ENCODE data around the gene AMPH. TPM values are rescaled to one million over a fixed set of nuclear protein-coding genes. Genes with fewer than 3 reads are reported as not detected.
A peak's percentile ranks its signal among the peaks of the same experiment; 100 is the strongest.

The AMPH gene
- total RNA-seq, 2 experiments from 2014 or later, result 0.07 TPM; not detected in 1

GRCh38 chr7:38432671-38433070 is 198.5 kb downstream of the AMPH start:
- H3K27me3 Mint-ChIP-seq (ENCODE audit: low read depth), result peaks cover 3% of the 10 kb centered on the region
- H3K36me3 Mint-ChIP-seq (ENCODE audit: low read depth), result no peaks in the 10 kb centered on the region
- no peak for DNase-seq
- intact Hi-C loops (cut with micrococcal nuclease), result no loop called here
- H3K27ac Mint-ChIP-seq, result no peak overlapping the region
- CTCF ChIA-PET, result interaction anchor here (0.6 kb wide), 1 partner anchor 26 kb away, joined by 3 read pairs; no protein-coding TSS in a partner anchor
- no peaks in the 10 kb centered on the region for H3K9me3 Mint-ChIP-seq
- H3K4me3 Mint-ChIP-seq, result no peak overlapping the region
- H3K4me1 Mint-ChIP-seq (ENCODE audit: low read depth), result peaks cover 20% of the 10 kb centered on the region

GRCh38 chr7:38432080-38432479 is 199.1 kb downstream of the AMPH start:
- no peak for DNase-seq
- H3K4me3 Mint-ChIP-seq, result no peak overlapping the region
- H3K4me1 Mint-ChIP-seq (ENCODE audit: low read depth), result peaks cover 26% of the 10 kb centered on the region
- H3K27ac Mint-ChIP-seq, result no peak overlapping the region
- H3K36me3 Mint-ChIP-seq (ENCODE audit: low read depth), result no peaks in the 10 kb centered on the region
- peaks cover 3% of the 10 kb centered on the region for H3K27me3 Mint-ChIP-seq (ENCODE audit: low read depth)
- intact Hi-C loops (cut with micrococcal nuclease), result no loop called here
- no peaks in the 10 kb centered on the region for H3K9me3 Mint-ChIP-seq
- CTCF ChIA-PET, result interaction anchor here (0.6 kb wide), 1 partner anchor 25 kb away, joined by 3 read pairs; no protein-coding TSS in a partner anchor

- intact Hi-C loops (cut with micrococcal nuclease), result no loop called here
- no peak overlapping the region for H3K4me3 Mint-ChIP-seq
Measured at GRCh38 chr7:38429057-38429456, 202.1 kb downstream of the AMPH start.

GRCh38 chr7:38428041-38428440 is 203.1 kb downstream of the AMPH start:
- H3K27me3 Mint-ChIP-seq (ENCODE audit: low read depth), result no peaks in the 10 kb centered on the region
- peaks cover 55% of the 10 kb centered on the region for H3K4me1 Mint-ChIP-seq (ENCODE audit: low read depth)
- CTCF ChIA-PET, result no interaction called here
- no peak overlapping the region for H3K4me3 Mint-ChIP-seq
- H3K9me3 Mint-ChIP-seq, result no peaks in the 10 kb centered on the region
- DNase-seq, result no peak
- H3K27ac Mint-ChIP-seq, result no peak overlapping the region
- intact Hi-C loops (cut with micrococcal nuclease), result no loop called here
- no peaks in the 10 kb centered on the region for H3K36me3 Mint-ChIP-seq (ENCODE audit: low read depth)

More at GRCh38 chr7:38429057-38429456, 202.1 kb downstream of the AMPH start:
- Mint-ChIP-seq H3K9me3 (no peaks in the 10 kb centered on the region), H3K36me3 (ENCODE audit: low read depth) (no peaks in the 10 kb centered on the region), H3K4me1 (ENCODE audit: low read depth) (peaks cover 54% of the 10 kb centered on the region), H3K27me3 (ENCODE audit: low read depth) (no peaks in the 10 kb centered on the region), H3K27ac (no peak overlapping the region)
- CTCF ChIA-PET, result no interaction called here
- DNase-seq, result no peak

GRCh38 chr7:38427279-38427955 is 203.8 kb downstream of the AMPH start:
- intact Hi-C loops (cut with micrococcal nuclease), result loop anchor here (2.0 kb wide), 1 partner anchor 255 kb away; no protein-coding TSS in a partner anchor
- no peaks in the 10 kb centered on the region for H3K36me3 Mint-ChIP-seq (ENCODE audit: low read depth)
- H3K4me3 Mint-ChIP-seq, result no peak overlapping the region
- CTCF ChIA-PET, result no interaction called here
- H3K27ac Mint-ChIP-seq, result no peak overlapping the region
- no peaks in the 10 kb centered on the region for H3K27me3 Mint-ChIP-seq (ENCODE audit: low read depth)
- H3K4me1 Mint-ChIP-seq (ENCODE audit: low read depth), result peaks cover 52% of the 10 kb centered on the region
- DNase-seq, result no peak
- no peaks in the 10 kb centered on the region for H3K9me3 Mint-ChIP-seq

GRCh38 chr7:38425509-38425908 is 205.7 kb downstream of the AMPH start:
- no peak overlapping the region for H3K27ac Mint-ChIP-seq
- intact Hi-C loops (cut with micrococcal nuclease), result loop anchor here (1.0 kb wide), 2 partner anchors 38 to 235 kb away; no protein-coding TSS in a partner anchor
- no peak for DNase-seq

GRCh38 chr7:38424750-38425463 is 206.3 kb downstream of the AMPH start:
- intact Hi-C loops (cut with micrococcal nuclease), result loop anchor here (1.0 kb wide), 2 partner anchors 38 to 235 kb away; no protein-coding TSS in a partner anchor
- H3K27ac Mint-ChIP-seq, result no peak overlapping the region
- CTCF ChIA-PET, result interaction anchor here (0.8 to 1.1 kb wide), 2 partner anchors 26 to 45 kb away, joined by 3 to 4 read pairs; no protein-coding TSS in a partner anchor
- H3K27me3 Mint-ChIP-seq (ENCODE audit: low read depth), result no peaks in the 10 kb centered on the region
- peaks cover 52% of the 10 kb centered on the region for H3K4me1 Mint-ChIP-seq (ENCODE audit: low read depth)
- H3K36me3 Mint-ChIP-seq (ENCODE audit: low read depth), result no peaks in the 10 kb centered on the region
- no peak overlapping the region for H3K4me3 Mint-ChIP-seq
- no peak for DNase-seq
- no peaks in the 10 kb centered on the region for H3K9me3 Mint-ChIP-seq

More at GRCh38 chr7:38425509-38425908, 205.7 kb downstream of the AMPH start:
- no peak overlapping the region for H3K4me3 Mint-ChIP-seq
- H3K36me3 Mint-ChIP-seq (ENCODE audit: low read depth), result no peaks in the 10 kb centered on the region
- CTCF ChIA-PET, result interaction anchor here (1.1 kb wide), 1 partner anchor 26 kb away, joined by 4 read pairs; no protein-coding TSS in a partner anchor
- H3K9me3 Mint-ChIP-seq, result no peaks in the 10 kb centered on the region
- H3K4me1 Mint-ChIP-seq (ENCODE audit: low read depth), result peaks cover 52% of the 10 kb centered on the region
- no peaks in the 10 kb centered on the region for H3K27me3 Mint-ChIP-seq (ENCODE audit: low read depth)

GRCh38 chr7:38413784-38414183 is 217.4 kb downstream of the AMPH start:
- Mint-ChIP-seq H3K27me3 (ENCODE audit: low read depth) (no peaks in the 10 kb centered on the region), H3K9me3 (no peaks in the 10 kb centered on the region), H3K4me1 (ENCODE audit: low read depth) (peaks cover 23% of the 10 kb centered on the region), H3K4me3 (no peak overlapping the region), H3K36me3 (ENCODE audit: low read depth) (no peaks in the 10 kb centered on the region), H3K27ac (no peak overlapping the region)
- CTCF ChIA-PET, result interaction anchor here (1.5 kb wide), 1 partner anchor 265 kb away, joined by 3 read pairs; no protein-coding TSS in a partner anchor
- DNase-seq, result peak; percentile 14
- intact Hi-C loops (cut with micrococcal nuclease), result loop anchor here (5.0 kb wide), 1 partner anchor 249 kb away; no protein-coding TSS in a partner anchor

GRCh38 chr7:38411404-38411803 is 219.8 kb downstream of the AMPH start:
- Mint-ChIP-seq H3K4me1 (ENCODE audit: low read depth) (peaks cover 23% of the 10 kb centered on the region), H3K9me3 (no peaks in the 10 kb centered on the region), H3K4me3 (no peak overlapping the region), H3K27me3 (ENCODE audit: low read depth) (no peaks in the 10 kb centered on the region), H3K36me3 (ENCODE audit: low read depth) (no peaks in the 10 kb centered on the region), H3K27ac (no peak overlapping the region)
- intact Hi-C loops (cut with micrococcal nuclease), result loop anchor here (5.0 kb wide), 1 partner anchor 251 kb away; no protein-coding TSS in a partner anchor
- CTCF ChIA-PET, result interaction anchor here (0.6 to 3.6 kb wide), 4 partner anchors 12 to 1259 kb away, joined by 3 to 15 read pairs (median 6); no protein-coding TSS in a partner anchor
- DNase-seq, result no peak

- peaks cover 23% of the 10 kb centered on the region for H3K4me1 Mint-ChIP-seq (ENCODE audit: low read depth)
- CTCF ChIA-PET, result interaction anchor here (3.6 kb wide), 1 partner anchor 11 kb away, joined by 15 read pairs; no protein-coding TSS in a partner anchor
- peaks cover 2% of the 10 kb centered on the region for H3K9me3 Mint-ChIP-seq
- no peak for DNase-seq
- H3K4me3 Mint-ChIP-seq, result no peak overlapping the region
- no peaks in the 10 kb centered on the region for H3K27me3 Mint-ChIP-seq (ENCODE audit: low read depth)
- no peak overlapping the region for H3K27ac Mint-ChIP-seq
- H3K36me3 Mint-ChIP-seq (ENCODE audit: low read depth), result no peaks in the 10 kb centered on the region
- intact Hi-C loops (cut with micrococcal nuclease), result loop anchor here (5.0 kb wide), 1 partner anchor 252 kb away; no protein-coding TSS in a partner anchor
Measured at GRCh38 chr7:38410056-38410455, 221.1 kb downstream of the AMPH start.

GRCh38 chr7:38409531-38409930 is 221.6 kb downstream of the AMPH start:
- Mint-ChIP-seq H3K4me3 (no peak overlapping the region), H3K27me3 (ENCODE audit: low read depth) (no peaks in the 10 kb centered on the region), H3K4me1 (ENCODE audit: low read depth) (peaks cover 23% of the 10 kb centered on the region), H3K36me3 (ENCODE audit: low read depth) (no peaks in the 10 kb centered on the region), H3K27ac (no peak overlapping the region), H3K9me3 (peaks cover 6% of the 10 kb centered on the region)
- intact Hi-C loops (cut with micrococcal nuclease), result no loop called here
- DNase-seq, result no peak
- CTCF ChIA-PET, result interaction anchor here (3.6 kb wide), 1 partner anchor 10 kb away, joined by 15 read pairs; no protein-coding TSS in a partner anchor

GRCh38 chr7:38398725-38399321 is 232.3 kb downstream of the AMPH start:
- Mint-ChIP-seq H3K9me3 (no peaks in the 10 kb centered on the region), H3K4me3 (no peak overlapping the region), H3K4me1 (ENCODE audit: low read depth) (peaks cover 2% of the 10 kb centered on the region), H3K36me3 (ENCODE audit: low read depth) (no peaks in the 10 kb centered on the region), H3K27ac (no peak overlapping the region), H3K27me3 (ENCODE audit: low read depth) (peaks cover 3% of the 10 kb centered on the region)
- peak; percentile 62 for DNase-seq
- CTCF ChIA-PET, result interaction anchor here (0.7 to 1.7 kb wide), 23 partner anchors 8 to 1981 kb away, joined by 3 to 28 read pairs (median 5); partner anchors contain the start of gene AMPH
- intact Hi-C loops (cut with micrococcal nuclease), result loop anchor here (1.0 to 5.0 kb wide), 6 partner anchors 143 to 1121 kb away; no protein-coding TSS in a partner anchor

All from activated naive CD4-positive, alpha-beta T cell treated with anti-CD3 and anti-CD28 coated beads for 36 hours (primary cell).